ENCODE results near the gene HFM1. TPM values are rescaled to one million over a fixed set of nuclear protein-coding genes. Genes with fewer than 3 reads are reported as not detected.

The HFM1 gene
- total RNA-seq, 2 experiments from 2014 or later, result 1.3 to 1.4 TPM

DNA sequence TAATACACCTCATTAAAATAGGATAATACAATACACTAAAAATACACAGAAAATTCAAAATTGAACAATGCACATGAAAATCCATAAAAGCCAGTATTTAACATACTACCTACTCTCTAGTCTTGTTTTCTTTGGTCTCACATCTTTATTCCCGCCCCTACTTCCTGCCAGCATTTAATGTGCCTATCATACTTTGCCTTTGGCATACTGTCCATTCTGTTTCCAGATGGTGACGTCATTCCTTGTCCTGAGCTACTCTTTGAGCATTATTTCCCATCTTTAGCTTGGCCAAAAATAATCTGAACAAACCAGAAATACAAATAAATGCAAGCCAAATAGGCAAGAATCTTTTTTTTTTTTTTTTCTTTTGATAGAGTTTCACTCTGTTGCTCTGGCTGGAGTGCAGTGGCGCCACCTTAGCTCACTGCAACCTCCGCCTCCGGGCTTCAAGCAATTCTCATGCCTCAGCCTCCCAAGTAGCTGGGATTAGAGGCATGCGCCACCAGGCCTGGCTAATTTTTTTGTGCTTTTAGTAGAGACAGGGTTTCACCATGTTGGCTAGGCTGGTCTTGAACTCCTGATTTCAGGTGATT lies 4.4 kb downstream of the HFM1 start:
- Histone ChIP-seq H3K9me3 (ENCODE audit: low read length) (no peaks in the 10 kb centered on the region), H4K20me1 (ENCODE audit: insufficient read depth, low read length) (no peaks in the 10 kb centered on the region), H3K4me2 (ENCODE audit: low read length) (no peak overlapping the region), H3K4me1 (ENCODE audit: insufficient read depth, low read length, poor library complexity, severe bottlenecking) (peaks cover 8% of the 10 kb centered on the region), H2AFZ (ENCODE audit: low read length) (no peak overlapping the region), H3K9me2 (ENCODE audit: insufficient read depth, low read length) (no peaks in the 10 kb centered on the region), H3K36me3 (ENCODE audit: insufficient read depth, low read length) (no peaks in the 10 kb centered on the region), H3K4me3 (ENCODE audit: low read depth, low read length, poor library complexity, severe bottlenecking) (no peak overlapping the region), H3K79me2 (ENCODE audit: insufficient read depth, low read depth, low read length) (no peaks in the 10 kb centered on the region), H3K27ac (ENCODE audit: low read depth, low read length, poor library complexity, severe bottlenecking) (no peak overlapping the region)
- ChIA-PET CTCF (ENCODE audit: unreplicated experiment) (no interaction called here), POLR2A (interaction anchor here (0.6 kb wide), 1 partner anchor 353 kb away, joined by 3 read pairs; no protein-coding TSS in a partner anchor)
- intact Hi-C loops (cut with micrococcal nuclease; ENCODE audit: unreplicated experiment), result loop anchor here (2.0 to 10.0 kb wide), 3 partner anchors 117 to 525 kb away; no protein-coding TSS in a partner anchor
- no peak for TF ChIP-seq EZH2phosphoT487 (IDR thresholded peaks at IDR 0.05; ENCODE audit: borderline replicate concordance, low read depth, low read length)
- TF ChIP-seq, protein P1, sequence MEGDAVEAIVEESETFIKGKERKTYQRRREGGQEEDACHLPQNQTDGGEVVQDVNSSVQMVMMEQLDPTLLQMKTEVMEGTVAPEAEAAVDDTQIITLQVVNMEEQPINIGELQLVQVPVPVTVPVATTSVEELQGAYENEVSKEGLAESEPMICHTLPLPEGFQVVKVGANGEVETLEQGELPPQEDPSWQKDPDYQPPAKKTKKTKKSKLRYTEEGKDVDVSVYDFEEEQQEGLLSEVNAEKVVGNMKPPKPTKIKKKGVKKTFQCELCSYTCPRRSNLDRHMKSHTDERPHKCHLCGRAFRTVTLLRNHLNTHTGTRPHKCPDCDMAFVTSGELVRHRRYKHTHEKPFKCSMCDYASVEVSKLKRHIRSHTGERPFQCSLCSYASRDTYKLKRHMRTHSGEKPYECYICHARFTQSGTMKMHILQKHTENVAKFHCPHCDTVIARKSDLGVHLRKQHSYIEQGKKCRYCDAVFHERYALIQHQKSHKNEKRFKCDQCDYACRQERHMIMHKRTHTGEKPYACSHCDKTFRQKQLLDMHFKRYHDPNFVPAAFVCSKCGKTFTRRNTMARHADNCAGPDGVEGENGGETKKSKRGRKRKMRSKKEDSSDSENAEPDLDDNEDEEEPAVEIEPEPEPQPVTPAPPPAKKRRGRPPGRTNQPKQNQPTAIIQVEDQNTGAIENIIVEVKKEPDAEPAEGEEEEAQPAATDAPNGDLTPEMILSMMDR (conservative IDR thresholded peaks at IDR 0.05; ENCODE audit: low read length), result no peak
- no peak for DNase-seq (ENCODE audit: low spot score)
- no TSS peak for BruUV-seq (replicated peaks)

DNA sequence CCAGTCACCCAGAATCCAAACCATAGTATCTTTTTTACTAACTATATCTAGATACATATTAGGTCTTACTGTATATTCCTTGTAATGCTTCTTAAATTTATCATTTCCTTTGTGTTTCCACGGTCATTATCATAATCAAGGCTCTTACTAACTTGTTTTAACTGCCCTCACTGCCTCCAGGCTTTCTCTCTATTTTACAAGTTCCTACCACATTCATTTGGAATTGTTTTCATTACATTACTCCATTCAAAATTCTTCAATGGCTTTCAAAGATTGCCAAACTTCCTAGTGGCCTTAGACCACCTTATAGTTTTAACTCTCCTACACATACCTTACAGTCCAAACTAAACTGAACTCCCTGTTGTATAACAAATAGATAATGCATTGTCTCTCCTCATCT lies 6.3 kb downstream of the HFM1 start:
- H3K4me3 ChIP-seq (ENCODE audit: low read depth, low read length, poor library complexity, severe bottlenecking), result no peak overlapping the region
- H3K4me2 ChIP-seq (ENCODE audit: low read length), result no peak overlapping the region
- BruUV-seq (replicated peaks), result no TSS peak
- no peaks in the 10 kb centered on the region for H3K9me3 ChIP-seq (ENCODE audit: low read length)
- no peak overlapping the region for H2AFZ ChIP-seq (ENCODE audit: low read length)
- H3K36me3 ChIP-seq (ENCODE audit: insufficient read depth, low read length), result no peaks in the 10 kb centered on the region
- no peak for TF ChIP-seq EZH2phosphoT487 (IDR thresholded peaks at IDR 0.05; ENCODE audit: borderline replicate concordance, low read depth, low read length)
- TF ChIP-seq, protein P1 (conservative IDR thresholded peaks at IDR 0.05; ENCODE audit: low read length), result no peak
- POLR2A ChIA-PET, result no interaction called here
- H3K79me2 ChIP-seq (ENCODE audit: insufficient read depth, low read depth, low read length), result no peaks in the 10 kb centered on the region
- peaks cover 4% of the 10 kb centered on the region for H3K4me1 ChIP-seq (ENCODE audit: insufficient read depth, low read length, poor library complexity, severe bottlenecking)
- no peak for DNase-seq (ENCODE audit: low spot score)
- CTCF ChIA-PET (ENCODE audit: unreplicated experiment), result no interaction called here
- intact Hi-C loops (cut with micrococcal nuclease; ENCODE audit: unreplicated experiment), result no loop called here
- no peaks in the 10 kb centered on the region for H4K20me1 ChIP-seq (ENCODE audit: insufficient read depth, low read length)
- no peaks in the 10 kb centered on the region for H3K9me2 ChIP-seq (ENCODE audit: insufficient read depth, low read length)
- H3K27ac ChIP-seq (ENCODE audit: low read depth, low read length, poor library complexity, severe bottlenecking), result no peak overlapping the region

DNA sequence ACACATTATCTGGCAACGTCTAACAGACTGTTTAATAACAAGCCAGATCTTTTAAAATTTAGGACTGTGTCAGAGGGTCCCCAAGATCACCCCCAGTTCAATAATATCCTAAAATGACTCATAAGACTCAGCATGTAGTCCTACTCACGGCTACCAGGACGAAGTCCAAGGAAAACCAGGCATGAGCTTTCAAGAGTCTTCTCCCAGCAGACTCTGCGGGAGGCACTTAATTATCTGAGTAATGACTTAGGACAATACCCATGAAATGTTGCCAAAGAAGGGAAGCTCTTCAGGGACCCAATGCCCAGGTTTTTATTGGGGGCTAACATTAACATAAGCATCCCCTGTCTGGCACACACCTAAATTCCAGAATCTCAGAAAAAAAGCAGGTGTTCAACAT lies 7.0 kb downstream of the HFM1 start:
- TF ChIP-seq EZH2phosphoT487 (IDR thresholded peaks at IDR 0.05; ENCODE audit: borderline replicate concordance, low read depth, low read length), result no peak
- TF ChIP-seq, protein P1 (conservative IDR thresholded peaks at IDR 0.05; ENCODE audit: low read length), result no peak
- POLR2A ChIA-PET, result no interaction called here
- H3K36me3 ChIP-seq (ENCODE audit: insufficient read depth, low read length), result no peaks in the 10 kb centered on the region
- CTCF ChIA-PET (ENCODE audit: unreplicated experiment), result no interaction called here
- H3K27ac ChIP-seq (ENCODE audit: low read depth, low read length, poor library complexity, severe bottlenecking), result no peak overlapping the region
- no TSS peak for BruUV-seq (replicated peaks)
- no peaks in the 10 kb centered on the region for H3K9me2 ChIP-seq (ENCODE audit: insufficient read depth, low read length)
- H4K20me1 ChIP-seq (ENCODE audit: insufficient read depth, low read length), result no peaks in the 10 kb centered on the region
- H3K4me2 ChIP-seq (ENCODE audit: low read length), result no peak overlapping the region
- intact Hi-C loops (cut with micrococcal nuclease; ENCODE audit: unreplicated experiment), result no loop called here
- no peak overlapping the region for H3K4me3 ChIP-seq (ENCODE audit: low read depth, low read length, poor library complexity, severe bottlenecking)
- H2AFZ ChIP-seq (ENCODE audit: low read length), result no peak overlapping the region
- DNase-seq (ENCODE audit: low spot score), result no peak
- H3K4me1 ChIP-seq (ENCODE audit: insufficient read depth, low read length, poor library complexity, severe bottlenecking), result no peaks in the 10 kb centered on the region
- no peaks in the 10 kb centered on the region for H3K79me2 ChIP-seq (ENCODE audit: insufficient read depth, low read depth, low read length)
- H3K9me3 ChIP-seq (ENCODE audit: low read length), result no peaks in the 10 kb centered on the region

Measured in OCI-LY7 (cell line).